HCT116 (cell line): ENCODE data around the gene FAM110C.

Experiments
- CTCF ChIP-seq, 3 experiments: fragments of 200-600 bp in 1 of 3; sonication (generic) in 1 of 3; IDR thresholded peaks in 2 of 3; conservative IDR thresholded peaks in 1 of 3; 2 replicates each; pipeline ENCODE4 v1.5.1; 2012 to 2017; ENCODE audit warnings: low read depth in 2 of 3, low read length in 2 of 3, antibody characterized with exemption in 1 of 3, borderline replicate concordance in 1 of 3, control low read depth in 1 of 3, mild to moderate bottlenecking in 1 of 3, mixed read lengths in 1 of 3, mixed run types in 1 of 3, moderate library complexity in 1 of 3; ENCODE audit not compliant: insufficient read depth in 1 of 3
- POLR2AphosphoS5 ChIP-seq: IDR thresholded peaks from 2 replicates; pipeline ENCODE4 v1.6.1; 2011; ENCODE audit warnings: mild to moderate bottlenecking, low read depth, low read length, moderate library complexity
- SIN3A ChIP-seq: IDR thresholded peaks from 2 replicates; pipeline ENCODE4 v1.6.1; 2012; ENCODE audit warnings: low read depth
- TCF7L2 ChIP-seq: IDR thresholded peaks from 2 replicates; pipeline ENCODE4 v1.7.0; 2011; ENCODE audit warnings: borderline replicate concordance, inconsistent platforms; ENCODE audit not compliant: insufficient read depth, insufficient read length; ENCODE audit errors: extremely low read depth
- YY1 ChIP-seq: IDR thresholded peaks from 2 replicates; pipeline ENCODE4 v1.6.1; 2011; ENCODE audit warnings: low read length, low read depth, moderate library complexity, mild to moderate bottlenecking; ENCODE audit not compliant: insufficient replicate concordance; ENCODE audit errors: extremely low read depth
- ZFX ChIP-seq: fragments of 450-650 bp; IDR thresholded peaks from 2 replicates; pipeline ENCODE4 v1.6.1; 2017
- TF ChIP-seq, protein P1 (sequence below): IDR thresholded peaks from 2 replicates; pipeline ENCODE4 v1.6.1; 2011; ENCODE audit warnings: mild to moderate bottlenecking, low read length, moderate library complexity; ENCODE audit not compliant: insufficient replicate concordance; ENCODE audit errors: extremely low read depth

DNA sequence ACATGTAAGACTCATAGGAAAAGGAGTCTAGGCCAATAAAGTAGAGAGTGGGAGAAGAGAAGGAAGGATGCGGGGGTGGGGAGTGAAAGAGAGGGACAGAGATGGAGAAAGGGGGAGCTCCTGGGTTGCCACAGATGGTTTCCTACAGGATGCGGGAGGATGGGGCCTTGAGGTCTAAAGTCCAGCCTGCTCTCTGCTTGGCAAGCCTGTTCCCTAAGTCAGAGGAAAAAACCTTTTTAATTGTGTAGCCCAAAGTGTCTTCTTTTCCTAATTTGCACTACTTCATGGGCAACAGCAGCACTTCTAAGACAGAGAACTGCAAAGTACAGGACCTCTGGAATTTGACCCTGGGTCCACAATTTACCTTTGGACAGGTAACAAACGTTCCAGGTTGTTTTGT, 1.4 kb upstream of the FAM110C start:
- TF ChIP-seq CTCF (IDR thresholded peaks at IDR 0.05 in 2 of 3, conservative IDR thresholded peaks at IDR 0.05 in 1 of 3; ENCODE audit: borderline replicate concordance in 1 of 3, insufficient read depth in 1 of 3, low read depth in 2 of 3, low read length in 2 of 3) (no peak), POLR2AphosphoS5 (no peak), TCF7L2 (no peak), SIN3A (no peak), ZFX (no peak), YY1 (no peak)
- TF ChIP-seq, protein P1, sequence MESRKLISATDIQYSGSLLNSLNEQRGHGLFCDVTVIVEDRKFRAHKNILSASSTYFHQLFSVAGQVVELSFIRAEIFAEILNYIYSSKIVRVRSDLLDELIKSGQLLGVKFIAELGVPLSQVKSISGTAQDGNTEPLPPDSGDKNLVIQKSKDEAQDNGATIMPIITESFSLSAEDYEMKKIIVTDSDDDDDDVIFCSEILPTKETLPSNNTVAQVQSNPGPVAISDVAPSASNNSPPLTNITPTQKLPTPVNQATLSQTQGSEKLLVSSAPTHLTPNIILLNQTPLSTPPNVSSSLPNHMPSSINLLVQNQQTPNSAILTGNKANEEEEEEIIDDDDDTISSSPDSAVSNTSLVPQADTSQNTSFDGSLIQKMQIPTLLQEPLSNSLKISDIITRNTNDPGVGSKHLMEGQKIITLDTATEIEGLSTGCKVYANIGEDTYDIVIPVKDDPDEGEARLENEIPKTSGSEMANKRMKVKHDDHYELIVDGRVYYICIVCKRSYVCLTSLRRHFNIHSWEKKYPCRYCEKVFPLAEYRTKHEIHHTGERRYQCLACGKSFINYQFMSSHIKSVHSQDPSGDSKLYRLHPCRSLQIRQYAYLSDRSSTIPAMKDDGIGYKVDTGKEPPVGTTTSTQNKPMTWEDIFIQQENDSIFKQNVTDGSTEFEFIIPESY = no peak
